Endometrial microvascular endothelial cells (primary cell): ENCODE data around the gene MYO16. TPM values are rescaled to one million over a fixed set of nuclear protein-coding genes. Genes with fewer than 3 reads are reported as not detected.

ENCODE experiments used
- in situ Hi-C: cut with HindIII; loops from 2 replicates; pipeline ENCODE4 v1.10.0; 2017; ENCODE audit warnings: low sequenced_read_pairs, low pct_unique_long_range_greater_than_20kb; ENCODE audit errors: inconsistent ontology term
- total RNA-seq: library from RNA; depleted of rRNA; stranded (reverse); fragments of >200 nt; gene quantifications from one replicate; pipeline ENCODE4 v1.2.3, GENCODE V29; 2015; ENCODE audit errors: inconsistent ontology term

The MYO16 gene
- total RNA-seq, 1 donor from 2014 or later = not detected

- in situ Hi-C loops = no loop called here
Observed at GRCh38 chr13:109123971-109124370, 494.6 kb downstream of the MYO16 start.

GRCh38 chr13:109126178-109126577 is 496.8 kb downstream of the MYO16 start:
- in situ Hi-C loops = no loop called here

DNA sequence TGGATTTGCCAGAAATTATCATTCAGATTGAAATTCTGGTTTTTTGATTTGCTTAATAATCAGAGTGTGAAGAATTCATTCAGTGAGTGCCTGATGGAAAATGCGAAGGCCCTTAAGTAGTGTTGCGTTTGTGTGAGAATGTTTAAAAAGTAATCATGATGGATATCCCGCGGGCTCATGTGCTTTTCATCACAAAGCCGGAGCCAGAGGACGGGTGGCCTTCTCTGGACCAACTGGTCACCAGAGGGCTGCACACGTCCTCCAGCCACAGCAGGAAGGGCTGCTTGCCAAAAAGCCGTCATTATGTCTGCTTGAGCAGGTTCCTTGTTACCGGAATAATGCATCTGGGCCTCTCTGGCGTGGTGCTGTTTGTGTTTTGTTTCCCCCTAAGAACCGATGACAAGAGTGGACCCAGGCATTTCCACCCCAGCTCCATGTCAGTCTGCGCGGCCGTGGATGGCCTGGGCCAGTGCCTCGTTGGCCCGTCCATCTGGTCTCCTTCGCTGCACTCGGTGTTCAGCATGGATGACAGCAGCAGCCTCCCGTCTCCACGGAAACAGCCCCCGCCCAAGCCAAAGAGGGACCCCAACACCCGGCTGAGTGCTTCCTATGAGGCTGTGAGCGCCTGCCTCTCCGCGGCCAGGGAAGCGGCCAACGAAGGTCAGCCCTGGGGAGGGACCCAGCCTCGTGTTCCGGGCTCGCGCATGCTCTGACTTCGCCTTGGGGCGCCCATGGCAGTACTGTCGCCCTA is 497.7 kb downstream of the MYO16 start:
- in situ Hi-C loops = no loop called here

DNA sequence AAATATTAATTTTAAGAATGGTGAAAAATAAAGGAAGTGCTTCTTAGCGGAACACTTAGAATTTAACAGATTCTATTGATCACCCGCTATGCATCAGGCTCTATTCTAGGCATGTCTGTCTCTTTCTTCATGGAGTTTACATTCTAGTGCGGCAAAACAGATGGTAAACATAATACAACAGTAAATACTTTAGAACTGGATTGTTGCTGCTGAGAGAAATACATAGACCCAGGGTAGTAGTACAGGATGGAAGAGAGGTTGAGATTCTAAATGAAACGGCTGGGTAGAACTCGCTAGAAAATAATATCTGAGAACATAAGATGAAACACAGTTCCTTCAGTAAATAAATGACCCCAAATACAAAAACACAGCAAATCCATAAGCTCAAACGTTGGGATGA is 498.7 kb downstream of the MYO16 start:
- in situ Hi-C loops = no loop called here

DNA sequence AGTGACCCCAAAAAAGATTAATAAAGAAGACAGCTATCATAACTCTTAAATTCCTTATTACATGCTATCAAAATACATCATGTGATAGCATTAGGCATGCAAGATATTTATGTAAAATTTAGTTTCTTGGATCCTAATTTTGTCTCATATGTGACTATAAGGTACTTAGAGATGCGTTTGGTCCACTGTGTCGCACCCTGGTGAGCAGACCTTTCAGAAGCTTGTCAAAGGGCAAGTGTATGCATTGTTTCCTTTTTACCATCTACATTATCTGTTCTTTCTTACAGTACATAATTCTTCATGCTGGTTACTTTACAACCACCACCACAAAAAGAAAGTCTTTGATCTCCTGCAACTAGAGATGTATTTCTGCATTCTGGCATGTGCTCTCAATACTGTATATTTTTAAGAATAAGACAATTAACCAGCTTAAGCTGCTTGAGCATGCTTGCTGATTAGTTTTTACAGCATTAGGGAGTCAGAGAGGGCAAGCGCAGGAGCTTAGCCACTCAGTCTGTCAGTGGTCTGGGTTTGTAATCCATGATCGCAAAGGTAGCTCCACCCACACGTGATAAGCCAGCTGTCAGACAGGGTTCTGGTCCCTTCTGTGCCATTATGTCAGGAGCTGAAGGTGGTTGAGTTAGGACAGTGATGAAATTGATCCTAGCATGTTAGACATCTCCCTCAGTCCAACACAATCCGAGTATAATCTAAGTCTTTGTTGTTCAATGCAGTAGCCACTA is 500.9 kb downstream of the MYO16 start:
- in situ Hi-C loops = no loop called here

GRCh38 chr13:109131698-109132257 is 502.4 kb downstream of the MYO16 start:
- in situ Hi-C loops = no loop called here

DNA sequence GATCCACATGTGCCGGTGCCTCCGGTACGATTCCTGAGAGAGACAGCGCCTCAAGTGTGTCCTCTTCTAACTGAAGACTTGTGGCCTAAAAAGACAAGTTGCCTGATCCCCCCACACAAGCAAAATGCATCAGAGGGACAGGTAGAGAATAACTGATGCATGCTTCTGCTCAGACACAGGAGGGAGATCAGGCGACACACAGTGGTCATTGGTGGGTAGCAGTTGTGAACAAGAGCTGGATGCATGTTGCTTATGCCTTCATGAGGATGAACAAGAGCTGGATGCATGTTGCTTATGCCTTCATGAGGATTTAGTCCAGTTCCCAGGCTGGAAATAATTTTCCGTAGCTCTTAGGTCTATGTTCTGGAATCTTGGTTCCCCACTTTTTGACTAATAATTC is 505.6 kb downstream of the MYO16 start:
- in situ Hi-C loops = no loop called here

GRCh38 chr13:109136873-109137272 is 507.5 kb downstream of the MYO16 start:
- in situ Hi-C loops = no loop called here

DNA sequence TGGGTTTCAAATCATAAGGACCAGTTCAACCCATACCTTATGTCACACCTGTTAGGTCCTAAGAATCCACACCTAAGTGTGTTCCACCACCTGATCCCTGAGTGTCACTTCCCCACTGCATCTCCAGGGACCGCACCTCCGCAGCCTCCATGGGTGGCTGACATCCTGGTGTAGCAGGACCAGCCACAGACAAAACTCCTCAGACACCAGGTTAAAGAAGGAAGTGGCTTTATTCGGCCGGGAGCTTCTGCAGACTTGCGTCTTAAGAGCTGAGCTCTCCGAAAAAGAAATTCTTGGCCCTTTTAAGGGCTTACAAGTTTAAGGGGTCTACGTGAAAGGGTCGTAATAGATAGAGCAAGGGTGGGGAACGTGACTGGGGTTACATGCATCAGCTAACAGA is 509.9 kb downstream of the MYO16 start:
- in situ Hi-C loops = no loop called here

GRCh38 chr13:109140054-109140453 is 510.6 kb downstream of the MYO16 start:
- in situ Hi-C loops = no loop called here

- in situ Hi-C loops = no loop called here
Observed at GRCh38 chr13:109140479-109141349, 511.3 kb downstream of the MYO16 start.

DNA sequence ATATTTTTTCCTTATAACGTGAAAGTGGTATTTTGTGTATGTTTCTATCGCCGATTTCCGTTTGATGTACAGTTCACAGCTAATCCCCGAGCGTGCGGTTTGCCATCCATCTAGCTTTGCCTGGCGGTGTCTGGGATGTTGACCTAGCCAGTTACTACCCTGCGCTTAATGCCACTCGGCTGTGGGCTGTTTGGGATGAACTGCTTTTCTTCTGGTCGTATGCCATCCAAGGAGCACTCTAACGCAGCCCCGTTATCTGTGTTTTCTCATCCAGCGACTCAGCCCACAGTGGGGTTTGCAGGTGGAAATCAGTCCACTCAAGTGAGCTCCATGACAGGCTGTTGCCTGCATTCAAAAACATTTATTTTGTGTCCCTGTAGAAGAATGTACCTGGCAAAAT is 512.3 kb downstream of the MYO16 start:
- in situ Hi-C loops = no loop called here

DNA sequence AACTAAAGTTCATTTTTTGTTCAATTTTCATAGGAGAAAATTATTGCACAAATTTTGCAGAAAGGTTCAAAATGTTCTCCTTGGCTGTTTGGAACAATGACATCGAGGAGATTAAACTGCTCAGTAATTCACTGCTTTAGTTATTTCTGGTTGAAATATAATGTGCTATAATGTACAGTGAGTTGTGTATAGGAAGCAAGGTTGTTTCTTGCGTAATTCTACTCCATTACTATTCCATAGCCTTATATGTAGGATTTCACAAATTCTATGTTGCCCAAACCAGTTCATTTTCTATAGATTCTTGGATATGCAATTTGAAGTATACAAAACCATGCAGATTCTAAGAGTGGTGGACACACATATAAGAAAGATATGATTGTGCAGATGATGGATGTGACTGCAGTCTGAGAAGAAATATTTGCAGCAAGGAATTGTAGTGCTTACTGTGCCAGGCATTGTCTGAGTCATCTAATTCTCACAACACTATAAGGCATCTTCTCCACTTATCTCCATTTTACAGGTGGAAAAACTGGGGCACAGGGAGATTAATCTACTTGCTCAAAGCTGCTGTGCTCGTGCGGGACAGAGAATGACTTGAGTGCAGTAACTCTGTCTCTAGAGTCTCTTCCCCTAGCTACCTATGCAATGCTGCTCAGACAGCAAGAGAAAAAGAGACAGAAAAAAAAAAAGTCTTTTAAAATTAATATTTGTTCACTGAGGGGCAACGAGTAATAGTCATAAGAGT is 515.5 kb downstream of the MYO16 start:
- in situ Hi-C loops = no loop called here

DNA sequence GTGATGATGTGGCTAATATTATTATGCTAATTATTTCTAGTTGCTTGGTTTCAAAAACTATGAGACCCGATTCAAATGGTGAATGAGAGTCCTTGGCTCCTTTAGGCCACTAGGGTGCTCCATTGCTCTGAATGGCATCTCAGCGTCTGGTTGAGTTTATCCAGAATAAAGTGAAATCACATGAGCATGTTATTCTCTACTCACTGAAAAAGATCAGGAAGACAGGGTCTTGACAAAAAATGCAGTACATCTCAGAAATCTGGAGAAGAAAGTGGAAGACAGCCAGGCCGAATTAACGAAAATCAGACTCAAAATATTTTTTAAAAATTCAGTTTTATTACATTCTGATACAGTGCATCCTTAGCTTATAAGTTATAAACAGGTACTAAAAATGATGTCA is 516.2 kb downstream of the MYO16 start:
- in situ Hi-C loops = no loop called here

DNA sequence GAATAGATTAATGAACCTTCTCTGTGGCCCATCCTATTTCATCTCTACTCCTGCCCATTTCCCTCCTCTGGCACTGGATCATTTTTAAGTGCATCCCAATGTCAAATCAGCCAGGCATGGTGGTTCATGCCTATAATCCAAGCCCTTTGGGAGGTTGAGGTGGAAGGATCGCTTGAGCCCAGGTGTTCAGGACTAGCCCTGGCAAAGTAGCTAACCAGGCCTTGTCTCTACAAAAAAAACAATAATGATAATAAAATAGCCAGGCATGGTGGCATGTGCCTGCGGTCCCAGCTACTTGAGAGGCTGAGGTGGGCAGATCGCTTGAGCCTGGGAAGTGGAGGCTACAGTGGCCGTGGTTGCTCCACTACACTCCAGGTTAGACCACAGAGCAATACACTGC is 517.0 kb downstream of the MYO16 start:
- in situ Hi-C loops = no loop called here

DNA sequence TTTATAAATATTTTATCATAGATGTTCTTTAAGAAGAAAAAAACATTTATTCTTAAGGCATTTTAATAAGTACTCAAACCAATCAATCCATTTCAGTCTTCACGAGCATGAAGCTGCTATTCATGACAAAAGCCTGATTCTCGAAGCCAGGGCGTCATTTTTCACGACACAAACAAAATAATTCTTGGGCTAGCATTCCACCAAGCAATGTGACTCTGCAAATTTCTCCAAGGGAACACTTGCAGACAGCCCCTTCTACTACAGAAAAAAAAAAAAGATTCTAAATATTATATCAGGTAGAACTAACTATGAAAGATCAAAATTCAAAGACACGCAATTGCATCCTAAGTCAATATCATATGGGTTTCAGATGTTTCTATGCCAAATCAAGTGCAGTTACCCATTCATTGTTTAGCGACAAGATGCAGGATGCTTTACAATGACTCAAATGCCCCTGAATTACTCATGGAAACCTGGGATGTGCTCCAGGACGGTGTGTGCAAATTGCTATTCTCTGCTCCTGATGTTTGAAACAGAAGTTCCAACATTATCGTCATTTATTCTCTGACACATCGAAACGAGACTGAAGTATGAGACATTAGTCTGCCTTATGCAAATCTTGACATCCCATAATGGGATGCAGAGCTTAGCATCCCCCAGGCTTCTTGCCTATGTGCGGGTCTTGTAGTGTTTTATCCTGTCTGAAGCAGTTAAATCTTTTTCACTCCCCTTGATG is 517.7 kb downstream of the MYO16 start:
- in situ Hi-C loops = no loop called here

- in situ Hi-C loops = no loop called here
Observed at GRCh38 chr13:109148243-109148642, 518.8 kb downstream of the MYO16 start.

DNA sequence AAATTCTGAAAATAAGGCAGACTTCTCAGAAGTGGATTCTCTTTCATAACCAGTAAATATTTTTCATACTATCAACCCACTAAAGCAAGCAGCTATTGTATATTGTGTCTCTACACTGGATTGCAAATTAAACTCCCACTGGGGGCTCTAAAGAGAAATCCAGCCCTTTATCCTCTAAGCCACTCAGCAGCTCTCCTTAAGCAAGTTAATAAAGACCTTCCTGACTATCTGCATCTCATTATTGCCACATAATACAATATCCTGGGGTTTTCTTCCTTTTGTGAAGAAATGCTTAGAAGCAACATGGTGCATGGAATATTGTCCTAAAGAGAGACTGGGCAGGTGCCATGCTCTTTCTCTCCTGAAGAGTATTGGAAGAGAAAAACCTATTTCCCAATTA is 521.3 kb downstream of the MYO16 start:
- in situ Hi-C loops = no loop called here
